ENCODE results near the gene CHKA.

DNA sequence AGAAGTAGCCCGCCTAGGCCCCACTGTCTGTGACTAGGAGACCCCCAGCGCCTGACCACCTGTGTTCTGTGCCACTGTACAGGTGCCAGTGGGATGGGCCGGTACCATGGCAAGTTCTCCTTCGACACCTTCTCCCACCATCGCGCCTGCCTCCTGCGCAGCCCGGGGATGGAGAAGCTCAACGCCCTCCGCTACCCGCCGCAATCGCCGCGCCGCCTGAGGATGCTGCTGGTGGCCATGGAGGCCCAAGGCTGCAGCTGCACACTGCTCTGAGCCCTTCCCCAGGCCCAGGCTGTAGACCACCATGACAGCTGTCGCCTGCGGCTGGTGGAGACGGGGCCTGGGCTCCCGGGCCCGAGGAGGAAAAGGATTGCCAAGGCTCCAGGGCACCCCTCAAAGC, 93.5 kb downstream of the CHKA start:
- TF ChIP-seq, protein P1, sequence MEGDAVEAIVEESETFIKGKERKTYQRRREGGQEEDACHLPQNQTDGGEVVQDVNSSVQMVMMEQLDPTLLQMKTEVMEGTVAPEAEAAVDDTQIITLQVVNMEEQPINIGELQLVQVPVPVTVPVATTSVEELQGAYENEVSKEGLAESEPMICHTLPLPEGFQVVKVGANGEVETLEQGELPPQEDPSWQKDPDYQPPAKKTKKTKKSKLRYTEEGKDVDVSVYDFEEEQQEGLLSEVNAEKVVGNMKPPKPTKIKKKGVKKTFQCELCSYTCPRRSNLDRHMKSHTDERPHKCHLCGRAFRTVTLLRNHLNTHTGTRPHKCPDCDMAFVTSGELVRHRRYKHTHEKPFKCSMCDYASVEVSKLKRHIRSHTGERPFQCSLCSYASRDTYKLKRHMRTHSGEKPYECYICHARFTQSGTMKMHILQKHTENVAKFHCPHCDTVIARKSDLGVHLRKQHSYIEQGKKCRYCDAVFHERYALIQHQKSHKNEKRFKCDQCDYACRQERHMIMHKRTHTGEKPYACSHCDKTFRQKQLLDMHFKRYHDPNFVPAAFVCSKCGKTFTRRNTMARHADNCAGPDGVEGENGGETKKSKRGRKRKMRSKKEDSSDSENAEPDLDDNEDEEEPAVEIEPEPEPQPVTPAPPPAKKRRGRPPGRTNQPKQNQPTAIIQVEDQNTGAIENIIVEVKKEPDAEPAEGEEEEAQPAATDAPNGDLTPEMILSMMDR (conservative IDR thresholded peaks at IDR 0.05; ENCODE audit: low read length), result no peak
- TF ChIP-seq EZH2phosphoT487 (IDR thresholded peaks at IDR 0.05; ENCODE audit: borderline replicate concordance), result no peak
